HTERT RPE-1 (cell line): ENCODE results near the gene TMEM219.
"Not testable (repeated sequence)": the region's sequence is repeated elsewhere in the genome, so short reads cannot be mapped to it uniquely, and the experiment has no call there.

ENCODE experiments used
- in situ Hi-C: fragments of 300-500 bp; cut with MboI; formaldehyde crosslinking; loops from 4 replicates; pipeline ENCODE4 v1.14.3; 2020; ENCODE audit warnings: low sequenced_read_pairs

The TMEM219 gene

DNA sequence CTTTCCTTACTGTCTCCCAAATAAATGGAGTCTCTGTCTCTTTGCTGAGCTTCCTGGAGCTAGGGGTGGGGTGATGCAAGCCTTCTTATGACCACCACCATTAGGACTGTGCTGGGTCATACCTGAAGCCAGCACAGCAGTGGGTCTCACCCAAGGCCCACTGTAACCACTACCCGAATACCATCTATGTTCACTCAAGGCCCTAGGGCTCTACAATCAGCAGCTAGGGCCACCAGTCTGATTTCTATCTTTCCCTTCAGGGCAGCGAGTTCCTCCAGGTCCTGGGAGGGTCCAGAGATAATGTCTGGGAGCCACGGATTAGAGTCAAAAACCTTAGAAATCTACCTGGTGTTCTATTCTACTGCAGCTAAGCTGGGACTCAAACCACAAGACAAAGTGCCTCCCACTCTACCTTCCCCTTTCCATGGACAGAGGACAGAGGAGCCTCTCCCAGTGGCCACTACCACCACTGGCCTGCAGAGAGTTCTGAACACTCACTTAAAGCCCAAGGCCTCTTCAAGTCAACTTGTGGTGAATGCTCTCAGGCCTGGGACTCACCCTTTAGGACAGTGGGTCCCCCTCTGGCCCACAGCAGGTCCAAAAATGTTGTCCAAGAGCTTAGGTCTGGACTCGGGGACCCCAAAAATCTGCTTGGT lies 10.9 kb upstream of the TMEM219 start:
- in situ Hi-C loops: no loop called here

- in situ Hi-C loops: no loop called here
Observed at GRCh38 chr16:29951625-29952365, 10.1 kb upstream of the TMEM219 start.

- in situ Hi-C loops: no loop called here
Observed at GRCh38 chr16:29958756-29959155, 3.1 kb upstream of the TMEM219 start.

DNA sequence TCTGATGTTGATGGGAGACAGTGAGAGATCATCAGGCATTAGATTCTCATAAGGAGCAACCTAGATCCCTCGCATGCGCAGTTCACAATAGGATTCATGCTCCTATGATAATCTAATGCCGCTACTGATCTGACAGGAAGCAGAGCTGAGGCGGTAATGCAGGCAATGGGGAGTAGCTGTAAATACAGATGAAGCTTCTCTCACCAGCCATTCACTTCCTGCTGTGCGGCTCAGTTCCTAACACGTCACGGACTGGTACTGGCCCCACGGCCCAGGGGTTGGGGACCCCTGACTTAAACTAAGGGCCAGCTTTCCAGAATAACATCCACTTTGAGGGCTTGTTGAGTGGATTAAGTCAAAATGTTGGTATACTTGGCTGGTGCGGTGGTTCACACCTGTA lies 2.6 kb upstream of the TMEM219 start:
- in situ Hi-C loops: no loop called here

- in situ Hi-C loops: not testable (repeated sequence)
Observed at GRCh38 chr16:29959821-29960220, 2.1 kb upstream of the TMEM219 start.

DNA sequence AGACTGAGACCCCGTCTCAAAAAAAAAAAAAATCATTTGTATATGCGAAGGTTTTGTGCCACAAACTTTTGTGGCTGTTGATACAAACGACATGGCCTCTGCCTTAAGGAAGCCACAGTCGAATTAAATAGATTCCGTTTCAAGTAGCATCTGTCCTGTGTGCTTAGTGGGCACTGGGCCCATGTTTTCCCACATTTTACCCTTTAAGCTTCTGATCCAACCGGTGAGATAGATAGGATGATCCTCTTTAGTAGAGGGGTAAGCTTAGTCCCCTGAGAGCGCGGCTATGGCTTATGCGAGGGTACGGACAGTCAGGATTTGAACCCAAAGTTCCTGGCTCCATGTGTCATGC lies 776 bp upstream of the TMEM219 start:
- in situ Hi-C loops: no loop called here

- in situ Hi-C loops: no loop called here
Observed at GRCh38 chr16:29962344-29962994, 590 bp downstream of the TMEM219 start.

- in situ Hi-C loops: no loop called here
Observed at GRCh38 chr16:29963021-29963743, 1.3 kb downstream of the TMEM219 start.

GRCh38 chr16:29968205-29968604 lies 6.3 kb downstream of the TMEM219 start:
- in situ Hi-C loops: no loop called here

DNA sequence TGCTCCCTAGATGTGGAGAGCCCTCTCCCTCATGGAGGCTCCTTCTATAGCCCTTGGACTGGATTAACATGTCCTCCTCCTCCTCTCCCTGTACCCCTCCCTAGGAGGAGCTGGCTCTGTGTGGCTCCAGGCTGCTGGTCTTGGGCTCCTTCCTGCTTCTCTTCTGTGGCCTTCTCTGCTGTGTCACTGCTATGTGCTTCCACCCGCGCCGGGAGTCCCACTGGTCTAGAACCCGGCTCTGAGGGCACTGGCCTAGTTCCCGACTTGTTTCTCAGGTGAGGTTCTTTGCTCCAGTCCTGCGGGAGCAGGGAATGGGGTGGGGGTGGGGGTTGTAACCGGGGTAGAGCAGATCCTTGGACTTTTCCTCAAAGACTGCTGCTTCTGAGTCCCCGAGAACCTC lies 9.4 kb downstream of the TMEM219 start:
- in situ Hi-C loops: no loop called here

- in situ Hi-C loops: no loop called here
Observed at GRCh38 chr16:29972500-29972899, 10.6 kb downstream of the TMEM219 start.

GRCh38 chr16:29972992-29973383 lies 11.1 kb downstream of the TMEM219 start:
- in situ Hi-C loops: no loop called here

DNA sequence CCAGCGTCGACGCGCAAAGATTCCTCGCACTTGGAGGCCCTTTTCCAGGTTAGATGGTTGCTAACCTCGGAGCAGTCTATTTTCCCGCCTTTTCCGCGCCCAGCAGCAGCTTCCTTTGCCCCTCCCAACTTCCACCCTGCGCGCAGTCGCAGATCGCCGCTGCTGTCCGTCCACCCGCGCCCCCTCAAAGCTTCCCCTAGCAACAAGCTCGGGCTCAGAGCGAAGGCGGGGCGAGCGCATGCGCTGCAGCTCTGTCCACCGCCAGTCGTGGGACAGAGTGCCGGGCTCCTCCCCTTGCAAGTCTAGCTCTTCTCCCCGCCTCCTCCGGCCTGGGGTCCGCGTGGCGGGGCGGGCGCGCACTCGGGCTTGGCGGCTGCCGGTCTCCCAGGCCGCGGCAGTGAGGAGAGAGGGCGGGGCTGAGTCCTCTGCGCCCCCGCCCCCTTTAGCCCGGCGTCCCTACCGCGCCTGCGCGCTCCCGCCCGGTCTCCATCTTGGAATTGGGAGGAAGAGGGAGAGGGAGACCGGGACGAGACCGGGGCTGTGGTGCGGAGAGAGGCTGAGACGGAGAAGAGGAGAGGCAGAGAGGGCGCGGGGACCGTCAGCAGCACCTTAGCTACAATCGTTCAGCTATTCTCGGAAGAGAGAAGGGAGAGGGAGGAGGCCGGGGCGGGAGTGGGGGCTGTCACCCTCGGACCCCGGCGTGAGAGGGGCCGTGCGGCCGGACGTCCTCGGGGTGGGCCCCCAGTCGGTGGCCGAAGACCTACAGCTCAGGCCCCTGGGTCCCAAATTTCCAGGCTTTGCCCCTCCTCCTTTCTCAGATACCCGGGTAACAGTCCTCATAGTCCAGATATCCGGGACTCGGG lies 11.7 kb downstream of the TMEM219 start, which contains the start of gene TAOK2:
Gene TAOK2 (plus strand): TSS at position 485 of the 863 bp plus-strand sequence. CDS start 3,905 bp downstream, outside the sequence.
- in situ Hi-C loops: no loop called here

- in situ Hi-C loops: no loop called here
Observed at GRCh38 chr16:29974291-29975133, 12.6 kb downstream of the TMEM219 start.

DNA sequence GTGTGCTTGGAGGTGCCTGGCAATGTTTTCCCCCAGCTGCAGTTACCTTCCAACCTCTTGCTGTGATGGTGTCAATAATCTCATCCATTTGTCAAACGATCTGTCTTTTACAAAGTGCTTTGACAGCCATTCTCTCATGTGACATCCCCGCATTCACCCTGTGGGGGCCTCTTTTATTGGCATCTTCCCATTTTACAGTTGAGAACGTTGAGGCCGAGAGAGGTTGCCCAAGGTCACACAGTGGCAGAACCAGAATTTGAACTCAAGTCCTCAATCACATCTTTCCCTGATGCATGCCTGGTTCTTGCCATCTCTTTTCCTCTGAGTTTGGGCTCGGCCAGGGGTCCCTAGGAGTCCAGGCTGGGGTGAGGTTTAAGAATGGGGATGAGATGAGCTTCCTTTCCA lies 13.3 kb downstream of the TMEM219 start:
- in situ Hi-C loops: no loop called here

DNA sequence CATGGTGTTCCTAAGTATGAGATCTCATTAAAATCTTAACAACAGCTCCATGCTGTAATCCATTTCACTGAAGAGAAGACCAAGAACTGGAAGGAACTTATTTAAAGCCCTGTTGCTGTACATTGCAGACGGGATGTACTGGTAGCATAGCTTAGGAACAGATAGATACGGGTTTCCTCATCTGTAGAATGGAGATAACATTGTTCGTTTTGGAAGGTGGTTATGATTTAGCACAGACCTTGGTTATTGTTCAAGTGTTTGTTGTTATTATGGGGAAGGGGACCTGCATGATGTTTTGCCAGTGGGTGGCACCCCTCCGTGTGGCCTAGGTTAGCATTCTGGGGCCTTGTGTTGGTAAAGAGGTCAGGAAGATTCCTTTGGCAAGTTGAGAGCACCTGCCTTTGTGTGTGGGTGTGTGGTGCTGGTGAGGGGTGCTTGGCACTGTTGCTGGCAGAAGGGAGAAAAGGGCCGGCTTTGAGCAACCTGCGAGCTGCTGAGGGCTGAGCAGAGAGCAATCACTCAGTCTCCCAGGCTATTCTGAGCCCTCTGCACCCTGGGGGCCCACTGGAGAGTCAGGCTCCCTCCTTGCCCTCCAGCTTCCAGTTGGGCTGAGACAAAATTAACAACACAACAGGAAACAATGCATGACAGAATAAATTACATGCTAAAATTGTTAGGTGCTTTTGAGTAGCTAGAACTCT lies 14.1 kb downstream of the TMEM219 start:
- in situ Hi-C loops: no loop called here

- in situ Hi-C loops: no loop called here
Observed at GRCh38 chr16:29977063-29977825, 15.4 kb downstream of the TMEM219 start.

DNA sequence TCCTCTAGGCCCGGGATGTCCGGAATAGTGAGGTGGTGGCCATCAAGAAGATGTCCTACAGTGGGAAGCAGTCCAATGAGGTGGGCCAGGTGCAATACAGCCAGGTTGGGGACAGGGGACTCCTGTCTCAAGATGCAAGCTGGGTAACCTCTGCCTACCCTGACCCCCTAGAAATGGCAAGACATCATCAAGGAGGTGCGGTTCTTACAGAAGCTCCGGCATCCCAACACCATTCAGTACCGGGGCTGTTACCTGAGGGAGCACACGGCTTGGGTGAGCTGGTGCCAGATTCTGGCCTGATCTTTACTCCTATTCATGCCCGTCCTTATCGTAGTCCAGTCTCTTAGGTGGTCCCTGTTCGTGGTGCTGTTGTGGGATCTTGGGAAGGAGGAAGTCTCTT lies 16.2 kb downstream of the TMEM219 start:
- in situ Hi-C loops: no loop called here
